Upper lobe of left lung (tissue), 6 donors: ENCODE data around the gene PDF. TPM values are rescaled to one million over a fixed set of nuclear protein-coding genes. Genes with fewer than 3 reads are reported as not detected.

Source experiments
- ATAC-seq, 2 donors: fragments of 200-7000 bp; cut with Tn5 transposase; one replicate each; pipeline ENCODE4 v1.9.1; 2022; ENCODE audit warnings: mild to moderate bottlenecking in 2 of 2, moderate library complexity in 2 of 2; ENCODE audit not compliant: low FRiP score in 2 of 2
- DNase-seq, 2 donors: peaks; one replicate each; pipeline ENCODE4 v3.0.0-alpha.2; 2019 to 2020
- H3K27ac ChIP-seq, 4 donors: fragments of 200-600 bp; sonication (generic); one replicate each; pipeline ENCODE4 v1.5.1; 2016 to 2019
- H3K27me3 ChIP-seq, 4 donors: fragments of 200-600 bp; sonication (generic); one replicate each; pipeline ENCODE4 v1.5.1; 2017 to 2019
- H3K36me3 ChIP-seq, 4 donors: fragments of 200-600 bp; sonication (generic); one replicate each; pipeline ENCODE4 v1.5.1; 2016 to 2019
- H3K4me1 ChIP-seq, 4 donors: fragments of 200-600 bp; sonication (generic); one replicate each; pipeline ENCODE4 v1.5.1; 2018 to 2019
- H3K4me3 ChIP-seq, 4 donors: fragments of 200-600 bp; sonication (generic); one replicate each; pipeline ENCODE4 v1.5.1; 2017 to 2019; ENCODE audit warnings: mild to moderate bottlenecking in 2 of 4, moderate library complexity in 1 of 4
- H3K9me3 ChIP-seq, 4 donors: fragments of 200-600 bp; sonication (generic); one replicate each; pipeline ENCODE4 v1.5.1; 2018 to 2019
- EP300 ChIP-seq, 4 donors: sonication (generic); formaldehyde crosslinking; IDR thresholded peaks; one replicate each; pipeline ENCODE4 v1.5.1; 2017; ENCODE audit warnings: antibody characterized with exemption in 4 of 4, control low read depth in 2 of 4
- POLR2A ChIP-seq, 4 donors: fragments of 450-650 bp; IDR thresholded peaks; one replicate each; pipeline ENCODE4 v1.5.1; 2016 to 2017; ENCODE audit warnings: antibody characterized with exemption in 4 of 4, mild to moderate bottlenecking in 2 of 4
- POLR2AphosphoS5 ChIP-seq, 2 donors: sonication (generic); formaldehyde crosslinking; IDR thresholded peaks; one replicate each; pipeline ENCODE4 v1.5.1; 2017; ENCODE audit warnings: antibody characterized with exemption in 2 of 2
- WGBS, 2 donors: methylation state at CpG; one replicate each; pipeline ENCODE4 v1.1.5; 2017 to 2018; 5-methylcytosine and 5-hydroxymethylcytosine counted together
- total RNA-seq, 6 donors: library from RNA; depleted of rRNA in 4 of 6; stranded (reverse); fragments of >200 nt in 4 of 6; gene quantifications; one replicate each; pipeline versions ENCODE4 v1.1.0 to v1.2.1, GENCODE V29; 2016 to 2021
- TF ChIP-seq, protein P1 (sequence below), 6 experiments: fragments of 450-650 bp in 4 of 6; fragments of 200-600 bp in 2 of 6; sonication (generic) in 2 of 6; IDR thresholded peaks; one replicate each; pipeline ENCODE4 v1.5.1; 2016 to 2019; ENCODE audit warnings: antibody characterized with exemption in 6 of 6
- donor health status: DM: no; HTN: no; CAD: no; lungs with moderate emphysema.
- donor health status: DM: no; HTN: yes; CAD: no; lungs with severe emphysema.

PDF gene
- total RNA-seq, 6 donors from 2014 or later: 6.9 to 22.0 (median 13.5) TPM

DNA sequence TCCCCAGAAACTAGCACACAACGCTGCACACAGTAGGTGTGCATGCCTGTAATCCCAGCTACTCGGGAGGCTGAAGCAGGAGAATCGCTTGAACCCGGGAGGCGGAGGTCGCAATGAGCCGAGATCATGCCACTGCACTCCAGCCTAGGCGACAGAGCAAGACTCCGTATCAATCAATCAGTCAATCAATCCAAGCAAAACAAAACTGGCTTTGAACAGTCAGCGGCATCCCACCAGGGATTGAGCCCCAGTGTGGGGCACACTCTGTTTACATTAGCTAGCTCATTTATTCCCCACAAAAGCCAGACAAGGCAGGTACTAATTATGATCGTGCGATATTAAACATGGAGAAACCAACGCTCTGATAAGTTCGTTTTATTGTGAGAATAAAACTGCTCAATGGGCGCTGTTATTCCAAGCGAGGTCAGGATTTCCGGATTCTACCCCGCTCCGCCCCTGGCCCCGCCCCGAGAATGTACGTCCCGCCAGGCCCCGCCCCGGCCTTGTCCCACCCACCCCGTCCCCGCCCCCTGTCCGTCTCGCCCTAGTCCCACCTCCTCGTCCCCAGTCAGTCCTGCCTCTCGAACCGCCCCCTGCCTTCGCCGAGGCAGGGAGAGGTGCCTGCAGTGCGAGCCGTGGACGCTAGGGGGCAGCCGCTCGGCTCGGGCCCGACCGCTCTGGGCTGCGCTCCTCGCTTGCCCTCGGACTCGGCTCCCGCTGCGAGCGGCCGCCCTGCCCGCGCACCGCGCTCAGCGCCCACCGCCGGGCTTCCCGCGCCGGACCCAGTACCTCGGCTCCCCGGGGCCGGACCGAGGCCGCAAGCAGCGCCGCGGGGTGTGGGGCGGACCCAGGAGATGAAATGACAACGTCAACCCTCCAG is 19.5 kb downstream of the PDF start, which contains the start of gene VPS4A:
Gene VPS4A, plus strand, starts transcription at position 698 of the 880 bp plus-strand sequence. Its CDS starts 162 bp downstream, at position 860.
- Histone ChIP-seq H3K4me1 (peaks cover 13 to 32% (median 18%) of the 10 kb centered on the region in 4 donors), H3K9me3 (no peaks in the 10 kb centered on the region), H3K36me3 (peaks cover 0 to 19% (median 16%) of the 10 kb centered on the region in 4 donors), H3K4me3 (peak within 1 kb of the TSS; percentile 82 to 99 (median 92)), H3K27ac (peak within 1 kb of the TSS; percentile 89 to 94 (median 92)), H3K27me3 (no peaks in the 10 kb centered on the region)
- ATAC-seq: peak; percentile 99 to 100
- DNase-seq: peak; percentile 97 to 99
- WGBS, 2 donors: 22 to 23% methylated on average over 15 to 28 of the region's 70 CpGs
- TF ChIP-seq, protein P1, sequence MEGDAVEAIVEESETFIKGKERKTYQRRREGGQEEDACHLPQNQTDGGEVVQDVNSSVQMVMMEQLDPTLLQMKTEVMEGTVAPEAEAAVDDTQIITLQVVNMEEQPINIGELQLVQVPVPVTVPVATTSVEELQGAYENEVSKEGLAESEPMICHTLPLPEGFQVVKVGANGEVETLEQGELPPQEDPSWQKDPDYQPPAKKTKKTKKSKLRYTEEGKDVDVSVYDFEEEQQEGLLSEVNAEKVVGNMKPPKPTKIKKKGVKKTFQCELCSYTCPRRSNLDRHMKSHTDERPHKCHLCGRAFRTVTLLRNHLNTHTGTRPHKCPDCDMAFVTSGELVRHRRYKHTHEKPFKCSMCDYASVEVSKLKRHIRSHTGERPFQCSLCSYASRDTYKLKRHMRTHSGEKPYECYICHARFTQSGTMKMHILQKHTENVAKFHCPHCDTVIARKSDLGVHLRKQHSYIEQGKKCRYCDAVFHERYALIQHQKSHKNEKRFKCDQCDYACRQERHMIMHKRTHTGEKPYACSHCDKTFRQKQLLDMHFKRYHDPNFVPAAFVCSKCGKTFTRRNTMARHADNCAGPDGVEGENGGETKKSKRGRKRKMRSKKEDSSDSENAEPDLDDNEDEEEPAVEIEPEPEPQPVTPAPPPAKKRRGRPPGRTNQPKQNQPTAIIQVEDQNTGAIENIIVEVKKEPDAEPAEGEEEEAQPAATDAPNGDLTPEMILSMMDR (IDR thresholded peaks at IDR 0.05): peak; percentile 98 to 100 (median 99)
- TF ChIP-seq EP300 (IDR thresholded peaks at IDR 0.05) (no peak), POLR2AphosphoS5 (IDR thresholded peaks at IDR 0.05) (peak; percentile 72 to 73), POLR2A (IDR thresholded peaks at IDR 0.05) (peak in 2 of 4 donors; percentile 81 to 86)

DNA sequence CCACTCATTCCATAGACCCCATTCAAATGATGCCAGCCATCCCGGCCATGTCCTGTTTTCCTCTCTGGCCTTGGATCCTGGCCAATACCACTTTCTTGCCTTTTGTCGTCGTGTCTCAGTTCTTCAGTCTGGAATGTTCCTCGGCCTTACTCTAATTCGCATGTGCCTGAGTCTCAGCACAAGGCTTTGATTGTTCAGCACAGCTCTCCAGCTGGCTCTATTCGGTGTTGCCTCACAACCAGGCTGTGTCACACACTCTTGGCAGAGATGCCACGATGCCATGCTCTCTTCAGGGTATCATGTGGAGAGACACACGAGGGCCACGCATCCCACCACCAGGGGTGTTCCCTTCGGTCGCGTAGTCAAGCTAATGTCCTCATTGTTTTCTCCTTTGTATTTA is 21.1 kb downstream of the PDF start:
- TF ChIP-seq, protein P1 (IDR thresholded peaks at IDR 0.05): no peak
- no peak for TF ChIP-seq POLR2A (IDR thresholded peaks at IDR 0.05)
- no peak for TF ChIP-seq POLR2AphosphoS5 (IDR thresholded peaks at IDR 0.05)
- 85% methylated on average over 12 of the region's 12 CpGs for WGBS, 2 donors
- no peak for ATAC-seq
- DNase-seq: no peak
- Histone ChIP-seq H3K27me3 (no peaks in the 10 kb centered on the region), H3K9me3 (no peaks in the 10 kb centered on the region), H3K4me3 (no peak overlapping the region), H3K36me3 (peaks cover 0 to 6% (median 2%) of the 10 kb centered on the region in 4 donors), H3K27ac (no peak overlapping the region), H3K4me1 (peaks cover 13 to 30% (median 18%) of the 10 kb centered on the region in 4 donors)

DNA sequence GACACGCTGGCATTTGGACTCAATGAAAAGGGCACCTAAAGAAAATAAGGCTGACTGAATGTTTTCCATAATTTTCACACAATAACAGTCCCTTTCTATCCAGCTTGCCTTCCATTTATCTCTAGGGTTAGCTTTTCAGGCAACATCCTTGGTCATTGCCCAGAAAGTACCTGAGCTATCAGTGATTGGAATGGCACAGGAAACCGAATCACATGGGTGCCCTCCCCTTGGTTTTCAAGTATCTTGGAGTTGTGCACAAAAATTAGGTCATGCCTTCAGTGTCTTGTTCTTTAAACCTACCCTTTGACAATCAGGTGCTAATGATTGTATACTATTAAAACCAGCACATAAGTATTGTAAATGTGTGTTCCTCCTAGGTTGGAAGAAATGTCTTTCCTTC is 22.5 kb downstream of the PDF start:
- no peaks in the 10 kb centered on the region for H3K27me3 ChIP-seq
- DNase-seq (no peak), ATAC-seq (no peak)
- H3K4me1 ChIP-seq: peaks cover 13 to 15% (median 14%) of the 10 kb centered on the region in 4 donors
- H3K4me3 ChIP-seq: no peak overlapping the region
- no peak overlapping the region for H3K27ac ChIP-seq
- no peaks in the 10 kb centered on the region for H3K9me3 ChIP-seq
- TF ChIP-seq EP300 (IDR thresholded peaks at IDR 0.05) (no peak), POLR2AphosphoS5 (IDR thresholded peaks at IDR 0.05) (no peak), POLR2A (IDR thresholded peaks at IDR 0.05) (no peak)
- TF ChIP-seq, protein P1 (IDR thresholded peaks at IDR 0.05): no peak
- peaks cover 0 to 5% (median 0%) of the 10 kb centered on the region in 4 donors for H3K36me3 ChIP-seq
- 87 to 89% methylated on average over 2 of the region's 2 CpGs for WGBS, 2 donors

DNA sequence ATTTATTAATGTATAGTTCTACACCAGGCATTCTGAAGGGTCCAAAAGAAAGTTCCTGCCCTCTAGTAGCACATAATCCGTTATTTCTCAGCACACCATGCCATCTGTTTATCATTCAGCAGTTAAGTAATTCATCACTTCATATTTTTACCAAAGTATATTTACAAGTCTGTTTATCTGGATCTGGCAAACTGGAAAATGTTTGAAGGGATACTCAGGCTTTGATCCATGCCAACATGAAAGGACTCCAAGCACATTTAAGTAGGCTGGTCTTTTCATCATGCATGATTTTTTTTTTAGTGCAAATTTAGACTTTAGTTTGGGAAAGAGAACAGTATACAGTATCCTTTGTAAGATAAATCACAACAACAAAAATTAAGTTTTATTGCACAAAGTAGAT is 23.3 kb downstream of the PDF start:
- no peak overlapping the region for H3K4me3 ChIP-seq
- no peak for TF ChIP-seq POLR2AphosphoS5 (IDR thresholded peaks at IDR 0.05)
- TF ChIP-seq, protein P1 (IDR thresholded peaks at IDR 0.05): no peak
- TF ChIP-seq EP300 (IDR thresholded peaks at IDR 0.05): no peak
- TF ChIP-seq POLR2A (IDR thresholded peaks at IDR 0.05): no peak
- no peak overlapping the region for H3K27ac ChIP-seq
- peaks cover 6 to 8% (median 7%) of the 10 kb centered on the region in 4 donors for H3K4me1 ChIP-seq
- H3K27me3 ChIP-seq: no peaks in the 10 kb centered on the region
- DNase-seq (no peak), ATAC-seq (no peak)
- WGBS, 2 donors: 61 to 66% methylated on average over 1 of the region's 1 CpG
- H3K36me3 ChIP-seq: peaks cover 0 to 5% (median 0%) of the 10 kb centered on the region in 4 donors
- H3K9me3 ChIP-seq: no peaks in the 10 kb centered on the region
